ENCODE results near the gene CTNND1.

CTNND1 gene

DNA sequence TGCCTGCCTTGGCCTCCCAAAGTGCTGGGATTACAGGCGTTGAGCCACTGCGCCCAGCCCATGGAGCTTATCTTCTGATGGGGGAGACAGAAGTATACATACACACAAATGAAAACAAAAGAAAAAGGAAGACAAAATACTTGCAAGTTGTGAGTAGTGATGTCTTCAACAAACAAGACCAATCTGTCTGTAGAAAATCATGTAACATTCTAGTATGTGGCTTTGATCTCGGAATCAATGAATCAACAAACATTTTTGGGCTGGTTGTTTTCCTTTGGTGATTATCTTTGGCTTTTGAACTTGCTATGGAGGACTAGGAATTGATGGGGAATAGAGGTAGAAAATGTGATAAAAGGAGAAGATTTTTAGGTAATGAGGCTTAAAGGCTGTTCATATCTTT is 3.4 kb upstream of the CTNND1 start:
- in situ Hi-C loops (cut with MboI; ENCODE audit: low sequenced_read_pairs): no loop called here

GRCh38 chr11:57762235-57762861 is 746 bp downstream of the CTNND1 start:
- in situ Hi-C loops (cut with MboI; ENCODE audit: low sequenced_read_pairs): no loop called here

- in situ Hi-C loops (cut with MboI; ENCODE audit: low sequenced_read_pairs): no loop called here
Observed at GRCh38 chr11:57763568-57763967, 2.0 kb downstream of the CTNND1 start.

DNA sequence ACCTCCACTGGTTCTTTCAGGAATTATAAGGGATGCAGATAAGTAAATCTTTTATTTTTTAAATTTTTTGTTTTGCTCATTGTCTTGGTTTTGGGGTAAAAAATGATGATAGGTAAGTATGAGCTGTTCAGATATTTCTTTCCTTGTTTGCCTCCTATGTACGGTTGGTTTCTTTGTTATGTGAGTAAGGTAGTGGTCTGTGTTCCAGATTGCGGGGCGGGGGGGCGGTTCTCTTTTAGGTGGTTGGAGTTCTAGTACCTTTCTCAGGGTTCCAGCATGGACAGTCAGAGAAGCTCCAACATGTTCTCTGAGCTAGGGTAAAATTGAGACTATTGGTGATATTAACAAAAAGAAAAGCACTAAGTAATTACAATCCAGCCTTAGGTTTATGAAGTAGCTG is 2.4 kb downstream of the CTNND1 start:
- in situ Hi-C loops (cut with MboI; ENCODE audit: low sequenced_read_pairs): no loop called here

- in situ Hi-C loops (cut with MboI; ENCODE audit: low sequenced_read_pairs): no loop called here
Observed at GRCh38 chr11:57764566-57764965, 3.0 kb downstream of the CTNND1 start.

- in situ Hi-C loops (cut with MboI; ENCODE audit: low sequenced_read_pairs): no loop called here
Observed at GRCh38 chr11:57764972-57765371, 3.4 kb downstream of the CTNND1 start.

GRCh38 chr11:57770793-57771192 is 9.2 kb downstream of the CTNND1 start:
- in situ Hi-C loops (cut with MboI; ENCODE audit: low sequenced_read_pairs): no loop called here

GRCh38 chr11:57771365-57771764 is 9.8 kb downstream of the CTNND1 start:
- in situ Hi-C loops (cut with MboI; ENCODE audit: low sequenced_read_pairs): no loop called here

DNA sequence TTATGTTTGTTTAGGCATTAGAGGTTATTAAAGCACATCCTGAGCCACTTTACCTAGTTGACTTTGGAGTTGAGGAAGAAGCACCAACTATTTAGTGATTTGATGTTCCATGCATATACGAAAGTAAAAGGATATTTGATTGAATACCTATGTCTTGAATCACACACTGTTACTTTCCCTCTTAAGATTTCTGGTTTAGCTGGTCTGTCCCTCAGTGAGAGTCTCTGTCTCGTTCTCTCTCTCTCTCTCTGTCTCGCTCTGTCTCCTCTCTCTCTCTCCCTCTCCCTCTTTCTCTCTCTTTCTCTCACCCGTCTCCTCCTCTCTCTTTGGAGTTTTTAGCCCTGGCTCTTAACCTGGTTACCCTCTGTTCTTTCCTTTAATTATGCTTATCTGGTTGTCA is 11.0 kb downstream of the CTNND1 start:
- in situ Hi-C loops (cut with MboI; ENCODE audit: low sequenced_read_pairs): no loop called here

DNA sequence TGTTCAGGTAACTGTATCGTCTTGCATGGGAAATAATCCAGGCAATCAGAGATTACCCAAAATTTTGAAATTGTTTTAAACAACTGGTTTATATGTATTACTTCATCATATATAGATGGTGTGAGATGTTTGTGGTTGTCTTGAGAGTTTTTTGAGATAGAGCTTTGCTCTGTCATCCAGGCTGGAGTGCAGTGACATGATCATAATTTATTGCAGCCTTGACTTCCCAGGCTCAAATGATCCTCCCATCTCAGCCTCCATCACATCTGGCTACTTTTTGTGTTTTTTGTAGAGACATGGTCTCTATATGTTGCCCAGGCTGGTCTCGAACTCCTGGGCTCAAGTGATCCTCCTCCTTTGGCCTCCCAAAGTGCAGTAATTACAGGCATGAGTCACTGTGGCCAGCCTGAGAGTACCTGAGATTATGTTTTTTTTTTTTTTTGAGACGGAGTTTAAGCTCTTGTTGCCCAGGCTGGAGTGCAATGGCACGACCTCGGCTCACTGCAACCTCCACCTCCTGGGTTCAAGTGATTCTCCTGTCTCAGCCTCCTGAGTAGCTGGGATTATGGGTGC is 11.5 kb downstream of the CTNND1 start:
- in situ Hi-C loops (cut with MboI; ENCODE audit: low sequenced_read_pairs): no loop called here

- in situ Hi-C loops (cut with MboI; ENCODE audit: low sequenced_read_pairs): loop anchor here (25.0 kb wide), 2 partner anchors 213 to 313 kb away; partner anchors contain the start of genes RTN4RL2 and UBE2L6
Observed at GRCh38 chr11:57775491-57775890, 13.9 kb downstream of the CTNND1 start.

- in situ Hi-C loops (cut with MboI; ENCODE audit: low sequenced_read_pairs): loop anchor here (25.0 kb wide), 2 partner anchors 214 to 314 kb away; partner anchors contain the start of genes RTN4RL2 and UBE2L6
Observed at GRCh38 chr11:57776031-57776521, 14.5 kb downstream of the CTNND1 start.

- in situ Hi-C loops (cut with MboI; ENCODE audit: low sequenced_read_pairs): loop anchor here (25.0 kb wide), 2 partner anchors 214 to 314 kb away; partner anchors contain the start of genes RTN4RL2 and UBE2L6
Observed at GRCh38 chr11:57776577-57777210, 15.1 kb downstream of the CTNND1 start.

- in situ Hi-C loops (cut with MboI; ENCODE audit: low sequenced_read_pairs): loop anchor here (25.0 kb wide), 2 partner anchors 216 to 316 kb away; partner anchors contain the start of genes RTN4RL2 and UBE2L6
Observed at GRCh38 chr11:57777969-57778317, 16.3 kb downstream of the CTNND1 start.

DNA sequence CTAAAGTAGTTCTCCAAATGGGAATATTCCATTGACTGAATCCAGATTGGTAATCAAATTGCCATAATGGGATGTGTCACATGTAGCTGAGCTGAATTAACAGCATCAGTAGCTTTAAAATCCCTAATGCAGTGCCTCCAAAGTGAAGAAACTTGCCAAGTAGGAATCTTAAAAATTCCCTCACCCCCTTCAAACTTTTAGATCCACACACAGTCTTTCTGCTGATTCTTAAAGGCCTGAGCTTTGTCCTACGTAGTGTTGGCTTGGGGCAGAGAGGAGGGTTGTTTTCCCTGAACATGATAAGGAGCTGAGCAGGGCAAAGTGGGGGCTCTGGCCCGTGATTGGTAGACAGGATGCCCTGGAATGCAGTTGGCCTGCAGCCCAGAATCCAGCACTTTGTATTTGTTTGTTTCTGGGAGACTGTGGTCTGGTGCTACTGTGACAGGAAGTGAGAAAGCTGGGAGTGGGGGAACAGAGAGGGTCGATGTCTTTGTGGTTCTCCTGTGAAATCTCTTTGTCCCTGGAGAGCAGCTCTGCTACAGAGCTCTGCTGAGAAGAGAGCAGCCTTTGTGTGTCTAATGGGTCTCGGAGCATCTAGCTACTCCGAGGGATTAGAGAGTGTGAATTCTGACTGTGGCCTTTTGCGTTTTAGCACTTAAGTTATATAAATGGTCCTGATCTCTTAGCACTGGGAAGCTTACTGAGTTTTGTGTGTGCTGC is 16.9 kb downstream of the CTNND1 start:
- in situ Hi-C loops (cut with MboI; ENCODE audit: low sequenced_read_pairs): loop anchor here (25.0 kb wide), 2 partner anchors 216 to 316 kb away; partner anchors contain the start of genes RTN4RL2 and UBE2L6

DNA sequence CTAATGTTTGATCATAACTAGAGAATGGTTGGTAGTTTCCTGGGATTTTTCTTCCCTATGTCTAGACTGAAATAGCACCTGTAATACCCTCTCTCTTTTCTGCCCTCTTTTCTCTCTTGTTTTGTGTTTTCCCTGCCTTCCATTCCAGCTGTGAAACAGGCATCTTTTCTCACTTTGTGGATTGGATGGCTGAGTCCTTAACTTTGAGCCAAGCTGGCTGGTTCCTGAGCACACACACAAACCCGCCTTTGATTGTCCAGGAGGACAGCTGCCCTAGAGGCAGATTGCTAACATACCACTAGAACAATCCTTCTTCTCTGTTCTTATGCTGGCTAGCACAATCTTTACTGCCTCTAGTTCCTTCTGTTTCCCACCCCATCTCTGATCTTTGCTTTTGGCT is 17.7 kb downstream of the CTNND1 start:
- in situ Hi-C loops (cut with MboI; ENCODE audit: low sequenced_read_pairs): loop anchor here (25.0 kb wide), 2 partner anchors 217 to 317 kb away; partner anchors contain the start of genes RTN4RL2 and UBE2L6

GRCh38 chr11:57781529-57781943 is 19.9 kb downstream of the CTNND1 start:
- in situ Hi-C loops (cut with MboI; ENCODE audit: low sequenced_read_pairs): loop anchor here (25.0 kb wide), 2 partner anchors 219 to 319 kb away; partner anchors contain the start of genes RTN4RL2 and UBE2L6

GRCh38 chr11:57785072-57785471 is 23.5 kb downstream of the CTNND1 start:
- in situ Hi-C loops (cut with MboI; ENCODE audit: low sequenced_read_pairs): loop anchor here (25.0 kb wide), 2 partner anchors 223 to 323 kb away; partner anchors contain the start of genes RTN4RL2 and UBE2L6

- in situ Hi-C loops (cut with MboI; ENCODE audit: low sequenced_read_pairs): loop anchor here (25.0 kb wide), 2 partner anchors 224 to 324 kb away; partner anchors contain the start of genes RTN4RL2 and UBE2L6
Observed at GRCh38 chr11:57786436-57786835, 24.8 kb downstream of the CTNND1 start.

GRCh38 chr11:57787006-57787604 is 25.5 kb downstream of the CTNND1 start:
- in situ Hi-C loops (cut with MboI; ENCODE audit: low sequenced_read_pairs): loop anchor here (25.0 kb wide), 2 partner anchors 225 to 325 kb away; partner anchors contain the start of genes RTN4RL2 and UBE2L6
